GM12875 (cell line): ENCODE results near the gene LRP8.
A peak's percentile ranks its signal among the peaks of the same experiment; 100 is the strongest.

Experiments used
- H3K4me3 ChIP-seq: one replicate; pipeline ENCODE4 v1.5.1; 2011; ENCODE audit warnings: low read depth, low read length, control low read depth
- TF ChIP-seq, protein P1 (sequence below): IDR thresholded peaks from 2 replicates; pipeline ENCODE4 v1.5.1; 2011; ENCODE audit warnings: low read depth, mild to moderate bottlenecking, control low read depth, inconsistent platforms, low read length, moderate library complexity, borderline replicate concordance; ENCODE audit not compliant: insufficient read depth

LRP8 gene

GRCh38 chr1:53316424-53316765 is 11.5 kb downstream of the LRP8 start:
- no peak overlapping the region for H3K4me3 ChIP-seq
- TF ChIP-seq, protein P1, sequence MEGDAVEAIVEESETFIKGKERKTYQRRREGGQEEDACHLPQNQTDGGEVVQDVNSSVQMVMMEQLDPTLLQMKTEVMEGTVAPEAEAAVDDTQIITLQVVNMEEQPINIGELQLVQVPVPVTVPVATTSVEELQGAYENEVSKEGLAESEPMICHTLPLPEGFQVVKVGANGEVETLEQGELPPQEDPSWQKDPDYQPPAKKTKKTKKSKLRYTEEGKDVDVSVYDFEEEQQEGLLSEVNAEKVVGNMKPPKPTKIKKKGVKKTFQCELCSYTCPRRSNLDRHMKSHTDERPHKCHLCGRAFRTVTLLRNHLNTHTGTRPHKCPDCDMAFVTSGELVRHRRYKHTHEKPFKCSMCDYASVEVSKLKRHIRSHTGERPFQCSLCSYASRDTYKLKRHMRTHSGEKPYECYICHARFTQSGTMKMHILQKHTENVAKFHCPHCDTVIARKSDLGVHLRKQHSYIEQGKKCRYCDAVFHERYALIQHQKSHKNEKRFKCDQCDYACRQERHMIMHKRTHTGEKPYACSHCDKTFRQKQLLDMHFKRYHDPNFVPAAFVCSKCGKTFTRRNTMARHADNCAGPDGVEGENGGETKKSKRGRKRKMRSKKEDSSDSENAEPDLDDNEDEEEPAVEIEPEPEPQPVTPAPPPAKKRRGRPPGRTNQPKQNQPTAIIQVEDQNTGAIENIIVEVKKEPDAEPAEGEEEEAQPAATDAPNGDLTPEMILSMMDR = no peak

GRCh38 chr1:53315456-53316423 is 12.1 kb downstream of the LRP8 start:
- H3K4me3 ChIP-seq = no peak overlapping the region
- TF ChIP-seq, protein P1 = peak; percentile 9; the same call in 1 of the 2 replicates

- TF ChIP-seq, protein P1 = no peak
- H3K4me3 ChIP-seq = no peak overlapping the region
Measured at GRCh38 chr1:53315046-53315445, 12.8 kb downstream of the LRP8 start.

- TF ChIP-seq, protein P1 = no peak
Measured at GRCh38 chr1:53314606-53315005, 13.3 kb downstream of the LRP8 start.

GRCh38 chr1:53314096-53314495 is 13.8 kb downstream of the LRP8 start:
- TF ChIP-seq, protein P1 = no peak
- H3K4me3 ChIP-seq = no peak overlapping the region

More at GRCh38 chr1:53314606-53315005, 13.3 kb downstream of the LRP8 start:
- no peak overlapping the region for H3K4me3 ChIP-seq

- TF ChIP-seq, protein P1 = no peak
- H3K4me3 ChIP-seq = no peak overlapping the region
Measured at GRCh38 chr1:53313556-53313955, 14.3 kb downstream of the LRP8 start.
